ENCODE measurements around the gene IMMP2L.
"Not testable (repeated sequence)": the region's sequence is repeated elsewhere in the genome, so short reads cannot be mapped to it uniquely, and the experiment has no call there.

The IMMP2L gene

DNA sequence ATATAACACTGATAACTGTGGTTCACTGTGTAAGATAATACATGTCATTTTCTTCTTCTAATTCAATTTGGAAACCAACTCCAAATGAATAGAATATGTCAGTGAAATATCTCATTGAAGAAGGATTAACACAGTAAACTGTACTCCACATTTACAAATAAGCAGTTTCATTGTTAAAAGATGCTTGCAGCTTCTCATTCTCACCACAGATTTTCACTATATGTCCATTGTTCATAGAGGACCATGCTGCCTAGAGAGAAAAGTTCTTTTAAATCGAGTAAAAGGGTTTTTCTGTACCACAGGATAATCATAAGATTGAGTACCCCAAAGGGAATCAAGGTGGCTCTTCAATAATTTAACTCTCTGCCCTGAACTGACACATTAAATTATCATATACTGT is 305.9 kb downstream of the IMMP2L start:
- no peak for FAIRE-seq

GRCh38 chr7:111255576-111255975 is 306.7 kb downstream of the IMMP2L start:
- no peak for FAIRE-seq

DNA sequence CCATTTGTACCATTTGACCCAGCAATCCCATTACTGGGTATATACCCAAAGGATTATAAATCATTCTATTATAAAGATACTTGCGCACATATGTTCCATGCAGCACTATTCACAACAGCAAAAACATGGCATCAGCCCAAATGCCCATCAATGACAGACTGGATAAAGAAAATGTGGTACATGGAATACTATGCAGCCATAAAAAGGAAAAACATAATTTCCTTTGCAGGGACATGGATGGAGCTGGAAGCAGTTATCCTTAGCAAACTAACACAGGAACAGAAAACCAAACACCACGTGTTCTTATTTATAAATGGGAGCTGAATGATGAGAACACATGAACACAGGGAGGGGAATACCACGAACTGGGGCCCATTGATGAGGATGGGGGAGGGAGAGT is 310.9 kb downstream of the IMMP2L start:
- FAIRE-seq, result not testable (repeated sequence)

DNA sequence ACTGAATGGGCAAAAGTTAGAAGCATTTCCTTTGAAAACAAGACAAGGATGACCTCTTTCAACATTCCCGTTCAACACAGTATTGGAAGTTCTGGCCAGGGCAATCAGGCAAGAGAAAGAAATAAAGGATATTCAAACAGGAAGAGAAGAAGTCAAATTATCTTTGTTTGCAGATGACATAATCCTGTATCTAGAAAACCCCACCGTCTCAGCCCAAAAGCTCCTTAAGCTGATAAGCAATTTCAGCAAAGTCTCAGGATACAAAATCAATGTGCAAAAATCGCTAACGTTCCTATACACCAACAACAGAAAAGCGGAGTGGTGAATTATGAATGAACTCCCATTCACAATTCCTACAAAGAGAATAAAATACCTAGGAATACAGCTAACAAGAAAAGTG is 312.5 kb downstream of the IMMP2L start:
- FAIRE-seq, result not testable (repeated sequence)

- no peak for FAIRE-seq
Observed at GRCh38 chr7:111242141-111242755, 320.0 kb downstream of the IMMP2L start.

DNA sequence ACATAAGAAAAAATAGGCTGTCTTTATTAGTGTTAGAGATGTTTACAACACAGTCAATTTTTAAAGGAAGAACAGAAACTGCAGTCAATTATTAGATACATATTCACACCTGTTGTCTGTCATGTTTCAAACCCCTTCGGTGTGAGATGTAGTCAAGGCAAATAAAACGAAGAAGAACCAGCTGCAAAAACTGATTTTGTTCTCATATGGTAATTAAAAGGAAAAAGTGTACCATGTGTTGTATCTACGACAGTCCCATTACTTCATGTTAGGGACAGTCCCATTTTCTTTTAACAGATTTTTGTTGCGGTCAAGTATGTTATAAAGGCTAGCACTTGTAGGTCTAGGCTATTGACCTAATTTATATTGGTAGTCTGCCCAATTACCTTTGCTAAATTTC is 321.9 kb downstream of the IMMP2L start:
- FAIRE-seq, result no peak

DNA sequence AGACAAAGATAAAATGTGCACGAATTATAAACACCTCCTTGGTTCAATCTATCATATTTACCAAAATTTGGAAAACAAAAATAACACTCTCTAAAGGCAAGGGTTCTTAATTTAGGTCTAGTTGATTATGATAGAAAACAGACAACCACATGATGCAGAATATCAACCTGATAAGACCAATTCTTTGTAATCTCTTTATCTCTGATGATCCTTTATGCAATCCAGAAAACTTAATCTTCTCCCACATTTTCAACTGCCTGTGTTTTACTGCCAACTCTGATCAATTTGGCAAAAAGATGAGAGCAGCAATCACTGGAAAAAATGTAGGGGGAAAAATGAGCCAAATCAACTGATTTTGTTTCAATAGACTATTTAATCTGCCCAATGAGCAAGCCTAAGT is 322.9 kb downstream of the IMMP2L start:
- no peak for FAIRE-seq

DNA sequence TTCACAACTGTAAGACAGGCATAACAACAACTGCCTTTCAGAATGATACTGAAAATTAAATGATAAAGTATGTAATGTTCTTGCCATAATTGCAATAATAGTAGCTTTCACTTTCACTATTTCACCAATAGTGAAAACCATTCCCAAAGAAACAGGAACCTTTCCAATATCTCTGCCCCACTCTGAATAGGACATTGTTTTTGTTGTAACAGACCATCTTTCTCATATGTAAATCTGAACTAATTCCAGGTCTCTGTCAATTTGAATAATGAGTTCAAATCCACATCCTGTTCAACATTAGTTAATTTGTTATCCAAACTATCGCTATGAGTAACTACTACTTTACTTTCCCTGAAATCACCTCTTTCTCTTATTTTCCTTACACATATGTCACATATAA is 323.4 kb downstream of the IMMP2L start:
- FAIRE-seq, result peak; percentile 64

- no peak for FAIRE-seq
Observed at GRCh38 chr7:111235709-111236108, 326.6 kb downstream of the IMMP2L start.

DNA sequence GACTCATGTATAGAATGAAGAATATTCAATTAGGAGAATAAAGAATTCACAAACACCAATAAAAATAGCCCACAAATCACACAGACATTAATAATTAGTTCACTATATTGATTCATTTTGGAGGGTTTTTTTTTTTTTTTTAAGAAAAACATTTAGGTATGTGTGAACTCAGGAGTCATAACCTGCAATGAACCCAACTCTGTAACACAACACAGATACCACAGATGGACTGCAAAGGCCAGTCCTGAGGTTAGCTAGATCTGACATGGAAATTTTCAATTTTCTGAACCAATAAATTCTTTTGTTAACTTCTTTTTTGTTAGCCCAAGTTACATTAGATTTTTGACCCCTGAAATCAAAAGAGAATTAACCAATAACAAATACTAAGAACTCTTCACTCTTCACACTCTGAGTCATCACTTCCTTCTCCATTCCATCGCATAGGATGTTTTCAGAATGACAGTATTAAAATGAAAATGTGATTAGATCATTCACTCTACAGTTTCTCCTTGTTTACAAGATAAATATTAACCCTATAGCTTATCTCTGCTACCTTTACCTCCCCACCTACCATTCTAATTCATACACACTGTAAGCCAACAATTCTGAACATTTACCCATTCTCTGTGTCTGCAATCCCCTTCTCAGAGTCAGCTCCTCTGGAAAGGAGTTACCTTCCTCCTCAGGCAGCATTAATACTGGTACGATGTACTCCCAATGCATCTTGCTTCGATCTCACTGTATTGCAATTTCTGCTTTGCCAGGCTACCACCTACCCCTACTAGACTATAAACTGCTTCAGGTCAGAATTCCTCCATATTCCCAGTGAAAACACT is 329.8 kb downstream of the IMMP2L start:
- FAIRE-seq, result no peak

DNA sequence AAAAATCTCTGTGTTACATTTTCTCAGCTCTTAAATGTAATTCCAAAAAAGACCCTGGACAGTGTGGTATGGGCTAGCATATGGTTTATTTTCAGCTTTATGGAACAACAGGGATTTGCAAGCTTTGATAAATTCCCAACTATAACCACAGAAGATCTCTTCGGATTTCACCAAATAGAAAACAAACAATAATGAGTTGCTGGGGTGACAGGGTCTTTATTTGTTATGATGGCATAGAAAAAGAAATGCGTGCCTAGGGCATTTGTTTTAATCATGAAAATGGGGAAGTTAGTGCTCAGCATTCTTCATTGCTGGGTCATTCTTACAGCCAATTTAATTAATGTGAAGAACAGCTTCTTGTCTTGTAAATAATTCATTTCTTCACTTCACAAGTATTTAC is 332.4 kb downstream of the IMMP2L start:
- no peak for FAIRE-seq

GRCh38 chr7:111229181-111229740 is 333.0 kb downstream of the IMMP2L start:
- FAIRE-seq, result no peak

DNA sequence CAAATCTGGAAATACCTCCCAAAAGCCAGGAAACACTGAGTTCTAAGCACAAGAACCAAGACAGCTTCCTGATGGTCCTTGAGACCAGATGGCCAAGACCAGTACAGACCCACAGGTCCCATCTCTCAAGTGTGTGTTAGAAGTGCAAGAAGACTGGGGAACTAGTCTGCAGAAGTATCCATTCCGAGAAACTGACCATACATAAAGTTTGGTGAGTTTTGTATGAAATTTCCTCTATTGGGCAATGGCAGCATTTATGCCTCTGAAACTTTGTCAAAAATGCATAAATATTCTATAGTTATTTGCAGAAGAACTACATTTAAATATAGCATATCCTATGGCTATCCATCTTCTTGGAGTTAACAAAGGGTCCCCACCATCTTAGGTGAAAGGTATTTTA is 333.9 kb downstream of the IMMP2L start:
- no peak for FAIRE-seq

DNA sequence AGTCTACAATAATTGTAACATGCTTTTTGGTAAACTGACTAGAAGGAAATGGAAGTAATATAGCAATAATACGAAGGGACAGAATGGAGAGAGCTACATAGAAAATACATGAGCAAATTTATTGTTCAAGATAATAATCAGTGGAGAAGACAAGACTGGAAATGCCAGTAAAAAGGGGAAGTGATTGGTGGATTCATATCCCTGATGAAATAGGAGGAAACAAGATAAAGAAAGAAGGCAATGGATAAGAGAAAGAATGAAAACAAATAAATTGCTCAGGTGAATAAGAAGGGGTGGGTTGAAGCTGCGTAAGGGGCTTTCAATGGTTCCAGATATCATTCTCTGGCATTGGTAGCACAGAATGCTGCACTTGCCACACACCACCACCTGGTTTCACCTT is 335.5 kb downstream of the IMMP2L start:
- FAIRE-seq, result no peak

DNA sequence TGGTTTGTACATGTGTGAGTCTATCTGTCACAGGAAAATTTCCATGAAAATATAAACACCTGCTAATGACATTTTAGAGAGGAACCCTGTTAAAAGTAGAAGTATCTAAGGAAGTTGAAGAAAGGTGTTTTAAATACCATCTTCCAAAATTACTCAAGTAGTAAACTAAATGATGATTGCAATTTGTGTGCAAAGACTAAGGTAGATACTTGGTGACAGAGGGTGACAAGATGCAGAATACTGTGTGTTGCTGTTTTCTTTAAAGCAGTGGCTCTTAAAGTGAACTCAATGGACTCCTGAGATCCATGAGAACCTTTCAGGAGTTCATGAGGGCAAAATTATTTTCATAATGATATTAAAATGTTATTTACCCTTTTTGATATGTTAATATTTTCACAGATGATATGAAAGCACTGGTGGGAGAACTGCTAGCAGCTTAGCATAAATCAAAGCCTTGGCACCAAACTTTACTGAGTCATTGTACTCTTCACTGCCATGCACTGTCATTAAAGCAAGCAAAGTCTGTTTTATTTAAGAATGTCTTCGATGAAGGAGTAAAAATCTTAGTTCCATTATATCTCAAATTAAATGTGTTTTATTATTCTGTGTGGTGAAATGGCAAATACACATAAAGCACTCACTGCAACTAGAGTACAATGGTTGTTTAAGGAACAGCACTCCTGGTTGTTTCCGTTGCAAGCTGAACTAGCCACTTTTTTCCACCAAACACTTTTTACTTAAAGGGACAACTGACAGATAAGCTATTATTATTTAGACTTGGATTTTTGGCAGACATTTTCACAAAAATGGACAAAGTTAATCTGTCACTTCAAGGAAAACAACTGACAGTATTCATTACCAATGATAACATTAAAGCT is 337.7 kb downstream of the IMMP2L start:
- no peak for FAIRE-seq

- no peak for FAIRE-seq
Observed at GRCh38 chr7:111223802-111224253, 338.5 kb downstream of the IMMP2L start.

- no peak for FAIRE-seq
Observed at GRCh38 chr7:111215550-111215949, 346.7 kb downstream of the IMMP2L start.

DNA sequence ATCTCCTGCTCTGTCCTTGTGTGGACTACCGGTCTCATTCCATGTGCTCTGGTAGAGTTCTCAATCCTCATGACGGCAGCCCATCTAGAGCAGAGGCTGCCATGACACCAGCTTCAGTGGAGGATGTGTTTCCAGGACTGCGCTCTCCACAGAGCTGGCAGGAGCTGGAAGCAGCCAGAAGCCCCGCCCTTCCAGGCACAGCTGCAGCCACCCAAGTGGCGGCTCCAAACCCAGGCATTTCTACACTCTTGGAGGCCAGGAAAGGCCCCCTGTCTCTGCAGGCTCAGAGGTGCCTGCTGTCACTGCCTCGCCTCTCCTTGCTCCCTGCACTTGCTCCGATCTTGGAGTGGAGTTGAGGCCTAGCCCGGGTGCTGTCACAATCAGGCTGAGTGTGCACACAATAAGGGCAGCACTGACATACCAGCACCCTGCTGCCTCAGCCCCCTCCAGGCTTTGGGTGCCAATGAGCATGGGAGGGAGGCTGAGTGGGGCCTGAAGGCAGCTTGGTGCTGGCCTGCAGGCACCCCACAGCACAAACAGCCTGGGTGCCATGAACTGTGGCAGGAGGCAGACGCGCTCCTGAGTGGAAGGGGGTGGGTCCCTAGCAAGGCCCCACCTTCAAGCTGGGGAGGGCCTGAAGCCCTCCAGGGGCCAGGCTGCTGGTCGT is 349.3 kb downstream of the IMMP2L start:
- FAIRE-seq, result no peak

GRCh38 chr7:111210996-111211395 is 351.3 kb downstream of the IMMP2L start:
- no peak for FAIRE-seq

DNA sequence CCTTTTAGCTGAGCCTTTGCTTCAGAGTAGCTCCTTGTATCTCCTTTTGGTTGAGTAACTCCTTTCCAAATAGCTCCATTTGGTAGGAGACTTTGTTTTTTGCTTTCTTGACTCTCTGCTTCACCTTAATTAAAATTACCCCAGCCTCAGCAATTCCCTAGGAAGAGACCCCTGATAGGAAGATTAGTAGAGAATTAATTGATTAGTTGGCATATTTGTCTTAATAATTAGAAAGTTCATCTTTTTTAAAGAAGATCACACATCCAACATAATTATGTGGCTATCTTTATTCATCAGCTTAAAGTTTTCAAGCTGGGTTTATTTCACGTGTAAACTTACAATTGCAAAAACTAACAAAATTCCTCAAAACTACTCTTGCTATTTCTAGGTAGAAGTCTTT is 352.2 kb downstream of the IMMP2L start:
- no peak for FAIRE-seq

GRCh38 chr7:111205251-111205650 is 357.0 kb downstream of the IMMP2L start:
- FAIRE-seq, result no peak

GRCh38 chr7:111202321-111202720 is 360.0 kb downstream of the IMMP2L start:
- no peak for FAIRE-seq

- FAIRE-seq, result no peak
Observed at GRCh38 chr7:111199643-111200042, 362.6 kb downstream of the IMMP2L start.
